ENCODE measurements around the gene PDCD1.

DNA sequence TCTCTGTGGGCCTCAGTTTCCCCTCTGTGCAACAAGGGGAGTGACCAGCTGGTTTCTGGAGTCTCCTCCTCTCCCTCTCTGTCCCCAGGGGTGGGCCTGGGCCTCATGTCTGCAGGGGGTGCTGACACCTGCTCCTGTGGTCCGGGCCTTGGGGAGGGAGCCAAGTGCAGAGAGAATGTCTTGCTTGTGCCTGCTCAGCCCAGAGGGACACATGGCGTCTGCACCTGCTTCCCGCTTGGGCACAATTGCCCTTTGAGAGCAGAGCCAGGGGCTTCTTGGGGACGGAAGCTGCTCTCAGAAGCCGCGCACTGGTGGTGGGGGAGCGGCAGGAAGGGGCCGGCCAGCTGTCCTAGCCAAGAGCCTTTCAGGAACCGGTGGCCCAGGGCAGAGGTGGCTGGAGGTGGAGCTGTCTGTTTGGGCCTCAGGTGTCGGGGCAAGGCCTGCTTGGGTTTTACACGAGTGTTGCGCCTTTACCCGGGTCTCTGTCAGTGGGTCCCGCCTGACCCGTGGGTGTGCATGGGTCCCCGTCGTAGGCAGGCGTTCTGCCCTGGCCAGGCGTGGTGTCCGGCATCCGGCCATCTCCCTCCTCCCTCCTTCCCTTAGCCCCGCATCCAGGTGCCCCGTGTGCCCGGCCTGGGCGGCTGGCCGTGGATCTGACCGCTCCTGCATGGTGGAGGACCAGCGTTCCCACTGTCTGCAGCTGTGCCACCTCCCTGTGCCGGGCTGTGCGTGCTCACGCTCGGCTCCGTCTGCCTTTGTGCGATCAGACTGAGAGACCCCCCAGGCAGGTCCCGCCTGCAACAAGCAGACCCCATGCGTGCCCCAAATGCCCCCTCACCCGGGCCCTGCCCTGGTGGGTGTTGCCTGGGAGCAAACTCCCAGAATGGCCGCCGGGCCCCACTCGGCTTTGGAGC, 45.7 kb downstream of the PDCD1 start:
- TF ChIP-seq, protein P1, sequence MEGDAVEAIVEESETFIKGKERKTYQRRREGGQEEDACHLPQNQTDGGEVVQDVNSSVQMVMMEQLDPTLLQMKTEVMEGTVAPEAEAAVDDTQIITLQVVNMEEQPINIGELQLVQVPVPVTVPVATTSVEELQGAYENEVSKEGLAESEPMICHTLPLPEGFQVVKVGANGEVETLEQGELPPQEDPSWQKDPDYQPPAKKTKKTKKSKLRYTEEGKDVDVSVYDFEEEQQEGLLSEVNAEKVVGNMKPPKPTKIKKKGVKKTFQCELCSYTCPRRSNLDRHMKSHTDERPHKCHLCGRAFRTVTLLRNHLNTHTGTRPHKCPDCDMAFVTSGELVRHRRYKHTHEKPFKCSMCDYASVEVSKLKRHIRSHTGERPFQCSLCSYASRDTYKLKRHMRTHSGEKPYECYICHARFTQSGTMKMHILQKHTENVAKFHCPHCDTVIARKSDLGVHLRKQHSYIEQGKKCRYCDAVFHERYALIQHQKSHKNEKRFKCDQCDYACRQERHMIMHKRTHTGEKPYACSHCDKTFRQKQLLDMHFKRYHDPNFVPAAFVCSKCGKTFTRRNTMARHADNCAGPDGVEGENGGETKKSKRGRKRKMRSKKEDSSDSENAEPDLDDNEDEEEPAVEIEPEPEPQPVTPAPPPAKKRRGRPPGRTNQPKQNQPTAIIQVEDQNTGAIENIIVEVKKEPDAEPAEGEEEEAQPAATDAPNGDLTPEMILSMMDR (IDR thresholded peaks at IDR 0.05), result no peak
- no peak for TF ChIP-seq POLR2A (IDR thresholded peaks at IDR 0.05)

All from esophagus squamous epithelium (tissue), 4 donors.